CMK (cell line): ENCODE data around the gene CACNA2D2.

Source experiments
- DNase-seq: peaks from one replicate; pipeline ENCODE4 v3.0.0-alpha.2; 2010; ENCODE audit warnings: low read depth

The CACNA2D2 gene

GRCh38 chr3:50393061-50393460 is 110.4 kb downstream of the CACNA2D2 start:
- no peak for DNase-seq

DNA sequence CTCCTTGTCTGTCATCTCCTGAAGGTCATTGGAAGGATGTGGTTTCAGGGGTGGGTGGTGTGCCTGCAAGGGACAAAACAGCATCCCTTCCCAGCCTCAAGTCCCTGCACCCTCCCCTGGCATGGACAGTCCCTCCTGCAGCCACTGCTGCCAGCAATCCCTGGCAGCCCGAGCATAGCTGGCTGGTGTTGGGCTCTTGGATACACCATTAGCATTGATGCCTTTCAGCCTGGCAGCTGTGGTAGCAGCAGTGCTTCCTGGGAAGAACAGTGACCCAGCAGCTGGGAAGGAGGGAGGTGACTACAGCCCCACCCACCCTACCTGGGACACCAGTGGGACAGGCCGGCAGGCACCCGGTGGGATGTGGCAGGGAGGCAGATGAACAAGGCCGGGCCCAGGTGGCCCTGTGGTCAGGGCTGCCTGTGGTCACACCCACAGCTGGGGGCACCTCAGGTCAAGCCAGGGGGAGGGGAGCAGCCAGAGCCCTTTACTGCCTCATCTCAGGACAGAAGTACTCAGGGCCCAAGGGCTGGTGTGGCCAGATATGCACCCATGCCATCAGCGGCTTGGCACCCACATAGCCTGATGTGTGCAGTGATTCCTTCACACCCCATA is 111.2 kb downstream of the CACNA2D2 start:
- no peak for DNase-seq

DNA sequence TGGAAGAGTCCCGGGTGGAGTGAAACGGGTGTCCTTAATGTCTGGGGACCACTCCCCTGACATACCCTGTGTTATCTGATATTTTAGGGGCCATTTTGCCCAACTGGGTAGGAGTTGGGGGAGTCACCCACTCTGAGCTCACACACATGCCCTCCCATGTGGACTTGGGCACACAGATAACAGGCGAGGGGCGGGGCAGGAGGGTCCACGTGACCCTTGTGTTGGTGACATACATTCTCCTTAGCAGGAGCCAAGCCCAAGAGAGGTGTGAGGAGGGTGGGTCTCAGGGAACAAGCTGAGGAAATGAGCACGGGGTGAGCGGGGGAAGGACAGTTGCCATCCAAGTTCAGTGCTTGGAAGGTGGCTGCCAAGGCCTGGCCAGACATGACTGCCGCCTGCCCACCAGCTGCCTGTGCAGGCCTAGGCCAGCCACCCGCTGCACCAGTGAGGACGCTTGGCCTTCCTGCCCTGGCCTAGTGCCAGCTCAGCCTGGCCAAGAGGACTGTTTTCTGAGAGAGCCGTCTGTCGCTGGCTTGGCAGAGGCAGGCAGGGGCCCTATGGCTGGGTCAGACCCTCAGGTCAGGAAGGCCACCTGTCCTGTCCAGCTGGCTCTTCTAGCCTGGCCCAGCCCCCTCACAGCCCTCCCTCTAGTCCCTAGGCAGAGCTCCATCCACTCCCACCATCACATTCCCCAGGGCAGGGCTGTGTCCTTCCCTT is 112.8 kb downstream of the CACNA2D2 start:
- DNase-seq = no peak

DNA sequence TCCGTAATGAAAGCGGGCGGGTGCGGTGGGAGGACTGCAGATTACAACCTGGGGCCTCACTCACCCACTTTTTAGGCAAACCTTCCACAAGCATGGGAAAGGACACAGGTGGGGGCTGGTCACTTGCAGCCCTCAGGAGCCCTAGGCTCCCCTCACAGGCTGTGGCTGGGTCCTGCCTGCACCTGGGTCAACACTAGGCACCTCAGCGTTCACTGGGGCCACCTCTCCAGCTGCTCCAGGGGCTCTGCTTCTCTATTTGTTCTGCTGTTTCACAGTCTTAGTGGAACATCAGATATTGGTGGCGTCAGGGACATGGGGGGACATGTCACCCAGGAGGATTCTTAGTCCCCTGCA is 114.0 kb downstream of the CACNA2D2 start:
- no peak for DNase-seq

DNA sequence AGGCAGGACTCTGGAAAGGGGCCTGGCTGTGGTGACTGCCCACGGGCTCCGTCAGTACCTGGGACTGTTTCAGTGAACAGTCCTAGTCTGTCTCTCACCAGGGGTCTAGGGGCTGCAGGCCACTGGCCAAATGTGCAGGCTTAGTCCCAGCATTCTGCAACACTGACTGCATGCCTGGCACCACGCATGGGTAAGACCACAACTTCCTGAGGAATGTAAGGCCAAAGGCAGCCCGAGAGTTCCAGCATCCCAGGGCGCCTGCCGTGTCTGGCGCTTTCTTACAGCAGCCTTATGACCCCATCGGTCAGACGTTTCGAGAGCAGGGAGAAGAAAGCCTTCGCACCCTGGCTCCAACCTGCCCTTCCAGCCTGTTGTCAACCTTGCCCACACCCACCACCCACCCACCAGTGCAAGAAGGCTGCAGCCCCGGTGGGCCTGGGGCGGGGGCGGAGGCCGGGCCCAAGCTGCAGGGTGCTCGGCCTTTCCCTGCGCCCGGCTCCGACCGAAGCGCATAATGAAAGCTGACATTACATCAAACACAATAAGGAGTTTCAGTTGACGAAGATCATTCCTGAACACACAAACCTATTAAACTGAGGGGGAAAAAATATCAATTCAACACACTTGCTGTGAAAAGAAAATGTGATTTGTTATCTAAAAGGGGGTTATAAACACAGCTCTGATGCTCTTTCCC is 114.6 kb downstream of the CACNA2D2 start:
- DNase-seq = no peak

DNA sequence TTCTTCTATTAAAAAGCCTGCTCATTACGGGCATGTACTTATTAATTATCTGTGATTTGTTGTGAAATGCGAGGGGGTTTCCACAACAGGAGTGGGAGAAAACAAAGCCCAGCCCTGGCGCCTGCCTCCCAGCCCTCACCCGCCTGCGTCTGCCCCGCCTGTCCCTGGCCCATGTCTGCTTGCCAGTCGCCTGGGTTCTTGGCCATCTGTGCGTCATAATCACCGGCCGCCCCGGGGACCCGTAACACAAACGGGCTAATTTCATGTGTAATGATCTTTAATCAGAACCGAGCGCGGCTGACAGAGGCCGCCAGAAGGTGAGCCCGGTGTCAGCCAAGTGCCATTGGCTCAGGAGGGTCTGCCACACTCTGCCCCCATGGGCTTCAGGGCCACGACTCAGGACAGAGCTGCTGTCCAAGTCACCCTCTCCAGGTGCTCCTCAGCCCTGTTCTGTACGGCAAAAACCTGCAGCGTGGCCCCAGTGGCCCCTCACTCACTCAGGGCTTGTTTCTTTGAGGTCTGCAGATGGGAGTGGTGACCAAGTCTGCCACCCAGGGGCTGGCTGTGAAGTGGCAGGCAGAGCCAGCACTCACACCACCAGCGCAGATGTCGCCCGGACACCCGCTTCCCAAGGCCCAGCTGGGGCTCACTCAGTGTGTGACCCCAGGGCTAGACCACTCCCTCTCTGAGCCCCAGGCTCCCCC is 115.3 kb downstream of the CACNA2D2 start:
- DNase-seq = no peak

DNA sequence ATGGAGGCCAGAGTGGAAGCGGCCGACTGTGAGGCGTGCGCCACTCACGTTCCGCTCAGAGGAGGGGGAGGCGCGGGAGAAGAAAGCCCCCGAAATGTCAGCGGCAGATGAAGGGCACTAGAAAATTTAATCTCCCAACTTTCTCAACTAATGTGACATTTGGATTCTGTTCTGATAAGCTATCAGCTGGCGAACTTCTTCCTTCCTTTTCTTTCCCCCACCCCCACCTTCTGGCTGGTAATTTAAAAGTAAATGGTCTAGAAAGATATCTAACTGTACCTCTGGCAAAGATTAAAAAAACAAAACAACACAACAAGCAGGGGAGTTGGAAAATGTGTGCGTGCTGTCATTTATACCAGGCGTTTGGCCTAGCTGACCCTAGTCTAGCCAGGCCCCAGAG is 117.7 kb downstream of the CACNA2D2 start:
- DNase-seq = no peak

GRCh38 chr3:50383750-50384149 is 119.7 kb downstream of the CACNA2D2 start:
- no peak for DNase-seq

DNA sequence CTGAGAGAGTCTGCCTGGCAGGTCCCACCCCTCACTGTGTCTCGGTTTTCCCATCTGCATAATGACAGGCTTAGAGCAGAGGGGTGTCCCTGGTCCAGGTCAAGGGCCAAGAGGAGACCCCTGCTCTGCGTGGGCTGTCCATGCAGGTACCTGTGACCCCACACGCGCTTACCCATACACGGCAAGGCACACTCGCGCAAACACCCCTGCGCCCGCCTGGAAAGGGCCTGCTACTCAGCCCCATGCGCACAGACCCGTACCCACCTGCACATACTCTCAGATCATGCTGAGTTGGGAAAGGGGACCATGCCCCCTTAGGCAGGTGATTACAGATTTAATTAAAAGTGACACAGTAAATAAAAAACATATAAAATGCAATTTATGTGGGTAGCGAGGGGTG is 120.7 kb downstream of the CACNA2D2 start:
- no peak for DNase-seq

GRCh38 chr3:50381383-50381782 is 122.1 kb downstream of the CACNA2D2 start:
- no peak for DNase-seq

- DNase-seq = no peak
Observed at GRCh38 chr3:50380405-50381085, 122.9 kb downstream of the CACNA2D2 start.

GRCh38 chr3:50378757-50379156 is 124.7 kb downstream of the CACNA2D2 start:
- DNase-seq = no peak

DNA sequence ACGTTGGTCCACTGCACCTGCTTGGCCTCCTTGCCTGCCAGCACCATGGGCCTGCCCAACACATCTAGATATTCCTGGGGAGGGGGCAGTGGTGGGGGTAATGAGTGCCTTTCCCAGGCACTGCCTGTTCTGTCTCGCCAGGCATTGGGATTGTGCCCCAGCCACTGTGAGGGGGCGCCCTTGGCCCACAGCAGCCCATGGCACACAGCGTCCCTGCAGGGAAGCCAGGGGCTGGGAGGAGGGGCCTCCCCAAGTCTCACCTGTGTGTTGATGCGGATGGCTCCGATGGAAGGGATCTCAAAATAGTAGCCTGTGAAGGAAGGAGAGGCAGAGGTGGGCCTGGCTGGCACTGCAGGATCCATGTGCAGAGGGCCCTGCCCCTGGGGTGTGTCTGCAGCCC is 125.4 kb downstream of the CACNA2D2 start:
- DNase-seq = no peak

DNA sequence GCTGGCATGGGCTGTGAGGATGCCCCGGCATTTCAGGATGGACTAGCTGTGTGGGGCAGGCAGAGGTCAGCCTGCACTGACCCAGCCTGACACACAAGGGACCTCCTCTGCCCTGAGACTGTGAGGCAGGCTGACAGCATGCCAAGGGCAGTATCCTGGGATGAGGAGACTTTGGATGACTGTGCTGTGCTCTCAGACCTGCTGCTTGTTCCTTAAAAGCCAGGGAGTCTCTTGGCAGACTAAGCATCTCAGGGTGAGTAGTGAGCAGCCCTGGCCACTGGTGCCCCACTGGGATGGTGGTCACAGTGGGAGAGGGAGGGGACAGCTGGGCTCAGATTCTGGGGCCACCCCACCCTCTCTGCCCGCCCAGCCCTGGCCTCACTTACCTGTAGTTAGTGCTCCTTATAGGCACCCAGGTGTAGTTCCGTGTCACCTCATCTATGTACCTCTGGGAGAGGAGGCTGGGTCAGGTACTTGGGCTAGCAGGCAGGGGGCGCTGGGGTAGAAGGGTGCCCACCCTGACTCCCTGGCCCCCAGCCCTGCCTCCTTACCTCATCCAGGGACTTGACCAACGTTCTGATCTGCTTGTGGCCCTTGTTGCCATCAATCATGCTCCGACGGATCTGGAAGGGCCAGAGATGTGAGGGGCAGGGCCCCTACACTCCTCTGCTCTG is 128.0 kb downstream of the CACNA2D2 start:
- no peak for DNase-seq

DNA sequence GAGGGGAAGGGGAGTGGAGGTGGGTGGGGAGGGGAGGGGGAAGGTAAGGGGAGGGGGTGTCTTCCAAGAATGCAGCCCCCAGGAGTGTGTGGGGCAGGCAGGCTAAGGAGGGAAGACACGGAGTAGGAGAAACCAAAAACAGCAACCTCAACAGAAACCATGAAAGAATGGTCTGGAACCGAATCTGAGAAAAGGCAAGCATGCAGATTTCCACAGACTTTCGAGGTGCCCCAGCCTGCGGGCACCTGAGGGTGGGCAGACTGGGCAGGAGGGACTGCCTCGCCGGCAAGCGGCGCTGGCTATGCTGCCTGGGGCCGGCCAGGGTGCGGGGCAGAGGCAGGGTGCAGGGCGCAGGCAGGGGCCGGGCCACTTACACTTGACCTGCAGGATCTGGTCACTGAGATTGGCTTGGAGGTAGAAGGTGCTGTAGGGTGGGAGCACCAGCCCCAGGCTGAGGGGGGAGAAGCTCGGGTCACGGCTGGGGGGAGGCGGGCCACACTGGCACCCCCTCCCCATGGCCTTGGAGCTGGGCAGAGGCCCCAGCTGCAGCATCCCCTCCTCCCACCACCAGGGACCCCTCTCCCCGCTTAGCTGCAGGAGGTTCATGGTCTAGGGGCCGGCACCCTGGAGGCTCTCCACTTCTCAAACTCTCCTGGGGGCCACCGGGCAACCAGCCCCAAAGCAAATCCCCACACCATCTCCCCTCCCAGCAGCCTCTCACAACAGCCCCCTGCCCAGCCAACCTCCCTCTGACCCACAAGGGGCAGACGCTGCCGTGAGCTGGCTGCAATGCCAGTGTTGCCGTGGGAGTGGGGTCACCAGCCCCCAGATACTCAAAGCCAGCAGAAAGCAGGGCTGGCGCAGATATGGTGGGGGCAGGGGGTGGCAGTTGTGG is 128.8 kb downstream of the CACNA2D2 start:
- no peak for DNase-seq

- DNase-seq = peak; percentile 48
Observed at GRCh38 chr3:50373146-50374051, 130.0 kb downstream of the CACNA2D2 start.

GRCh38 chr3:50372349-50372748 is 131.1 kb downstream of the CACNA2D2 start:
- DNase-seq = peak; percentile 86

DNA sequence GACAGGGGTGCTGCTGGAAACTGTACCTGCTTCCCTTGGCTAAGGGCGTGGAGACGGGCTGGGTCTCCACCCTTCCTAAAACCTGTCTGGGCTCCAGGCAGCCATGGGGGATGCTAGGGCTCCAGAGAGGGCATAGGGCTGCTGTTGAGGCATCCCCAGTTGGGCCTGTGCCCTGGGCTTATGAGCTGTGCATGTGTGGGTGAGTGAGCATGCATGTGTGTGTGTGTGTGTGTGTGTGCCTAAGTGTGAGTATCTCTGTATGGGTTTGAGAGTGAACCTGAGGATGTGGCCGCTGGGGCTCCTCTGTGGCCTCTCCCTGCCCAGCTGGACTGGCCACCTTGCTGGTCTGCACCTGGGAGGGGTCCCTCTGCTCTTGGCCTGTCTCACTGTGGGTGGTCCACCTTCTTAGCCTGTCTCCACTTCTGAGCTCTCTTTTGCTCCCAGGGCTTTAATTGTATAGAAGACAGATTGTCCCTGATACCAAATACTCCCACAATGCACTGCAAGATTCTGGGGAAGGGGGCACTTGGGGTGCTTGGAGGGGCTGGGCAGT is 132.2 kb downstream of the CACNA2D2 start:
- DNase-seq = no peak

GRCh38 chr3:50370594-50370993 is 132.8 kb downstream of the CACNA2D2 start:
- no peak for DNase-seq
